Activated CD4-positive, alpha-beta memory T cell treated with anti-CD3 and anti-CD28 coated beads for 36 hours (primary cell): ENCODE data around the gene HSPB6. TPM values are rescaled to one million over a fixed set of nuclear protein-coding genes. Genes with fewer than 3 reads are reported as not detected.
"Not testable (repeated sequence)": the region's sequence is repeated elsewhere in the genome, so short reads cannot be mapped to it uniquely, and the experiment has no call there.

Experiments
- CTCF ChIA-PET: fragments of 350-600 bp; sonication (Branson Sonifier 250); formaldehyde crosslinking; loops from one replicate; lab custom pipeline; 2021; ENCODE audit warnings: antibody characterized with exemption, inconsistent platforms; lab: Charles Lee
- POLR2A ChIA-PET: fragments of 350-600 bp; sonication (Branson Sonifier 250); formaldehyde crosslinking; loops from one replicate; lab custom pipeline; 2021; ENCODE audit warnings: antibody characterized with exemption; lab: Charles Lee
- DNase-seq: peaks from one replicate; pipeline ENCODE4 v3.0.0-alpha.2; 2020
- H3K27ac Mint-ChIP-seq: one replicate; pipeline ENCODE4 v1.8.0; 2021; ENCODE audit warnings: mixed read lengths
- H3K27me3 Mint-ChIP-seq: one replicate; pipeline ENCODE4 v1.8.0; 2021; ENCODE audit warnings: mixed read lengths
- H3K36me3 Mint-ChIP-seq: one replicate; pipeline ENCODE4 v1.8.0; 2021; ENCODE audit warnings: mixed read lengths
- H3K4me1 Mint-ChIP-seq: one replicate; pipeline ENCODE4 v1.8.0; 2021; ENCODE audit warnings: low read depth, mixed read lengths
- H3K4me3 Mint-ChIP-seq: one replicate; pipeline ENCODE4 v1.8.0; 2021; ENCODE audit warnings: mild to moderate bottlenecking, mixed read lengths
- H3K9me3 Mint-ChIP-seq: one replicate; pipeline ENCODE4 v1.8.0; 2021; ENCODE audit warnings: mixed read lengths
- intact Hi-C: fragments of 100-400 bp; cut with micrococcal nuclease; formaldehyde crosslinking; loops from one replicate; pipeline ENCODE4 v1.15.1; 2023
- total RNA-seq, 2 experiments: library from RNA; stranded (reverse); gene quantifications; one replicate each; pipeline ENCODE4 v1.2.3, GENCODE V29; 2021

HSPB6 gene
- total RNA-seq, 2 experiments from 2014 or later, result 0.36 to 0.53 TPM

- ChIA-PET CTCF (no interaction called here), POLR2A (interaction anchor here (0.8 to 2.4 kb wide), 3 partner anchors 9 to 29 kb away, joined by 3 to 6 read pairs (median 3); no protein-coding TSS in a partner anchor)
- H3K27me3 Mint-ChIP-seq, result no peaks in the 10 kb centered on the region
- DNase-seq, result no peak
- peaks cover under 1% of the 10 kb centered on the region for H3K4me1 Mint-ChIP-seq
- H3K4me3 Mint-ChIP-seq, result no peak overlapping the region
- intact Hi-C loops, result no loop called here
- H3K9me3 Mint-ChIP-seq, result no peaks in the 10 kb centered on the region
- peaks cover 60% of the 10 kb centered on the region for H3K36me3 Mint-ChIP-seq
- H3K27ac Mint-ChIP-seq, result no peak overlapping the region
Measured at GRCh38 chr19:35731353-35731752, 25.5 kb downstream of the HSPB6 start.

GRCh38 chr19:35730326-35730725 is 26.5 kb downstream of the HSPB6 start:
- Mint-ChIP-seq H3K4me3 (no peak overlapping the region), H3K4me1 (no peaks in the 10 kb centered on the region), H3K27me3 (no peaks in the 10 kb centered on the region), H3K36me3 (peaks cover 65% of the 10 kb centered on the region), H3K9me3 (no peaks in the 10 kb centered on the region), H3K27ac (no peak overlapping the region)
- intact Hi-C loops, result no loop called here
- ChIA-PET POLR2A (interaction anchor here (2.4 kb wide), 1 partner anchor 10 kb away, joined by 6 read pairs; no protein-coding TSS in a partner anchor), CTCF (no interaction called here)
- DNase-seq, result no peak

GRCh38 chr19:35729763-35730162 is 27.1 kb downstream of the HSPB6 start:
- Mint-ChIP-seq H3K36me3 (peaks cover 68% of the 10 kb centered on the region), H3K4me1 (no peaks in the 10 kb centered on the region), H3K27ac (no peak overlapping the region), H3K9me3 (no peaks in the 10 kb centered on the region), H3K4me3 (no peak overlapping the region), H3K27me3 (no peaks in the 10 kb centered on the region)
- ChIA-PET CTCF (no interaction called here), POLR2A (interaction anchor here (2.4 to 3.0 kb wide), 2 partner anchors 10 to 11 kb away, joined by 6 to 8 read pairs; no protein-coding TSS in a partner anchor)
- DNase-seq, result no peak
- intact Hi-C loops, result no loop called here

- H3K4me1 Mint-ChIP-seq, result no peaks in the 10 kb centered on the region
- no peaks in the 10 kb centered on the region for H3K27me3 Mint-ChIP-seq
- intact Hi-C loops, result no loop called here
- ChIA-PET POLR2A (interaction anchor here (3.0 kb wide), 1 partner anchor 10 kb away, joined by 8 read pairs; no protein-coding TSS in a partner anchor), CTCF (no interaction called here)
- no peak for DNase-seq
- H3K36me3 Mint-ChIP-seq, result peaks cover 68% of the 10 kb centered on the region
- no peak overlapping the region for H3K27ac Mint-ChIP-seq
- H3K4me3 Mint-ChIP-seq, result no peak overlapping the region
- H3K9me3 Mint-ChIP-seq, result no peaks in the 10 kb centered on the region
Measured at GRCh38 chr19:35729021-35729420, 27.8 kb downstream of the HSPB6 start.

GRCh38 chr19:35727956-35728706 is 28.7 kb downstream of the HSPB6 start:
- no peak for DNase-seq
- Mint-ChIP-seq H3K36me3 (peaks cover 71% of the 10 kb centered on the region), H3K27me3 (no peaks in the 10 kb centered on the region), H3K9me3 (no peaks in the 10 kb centered on the region), H3K27ac (no peak overlapping the region), H3K4me1 (no peaks in the 10 kb centered on the region), H3K4me3 (no peak overlapping the region)
- POLR2A ChIA-PET, result interaction anchor here (0.7 to 3.0 kb wide), 3 partner anchors 9 to 17 kb away, joined by 3 to 8 read pairs (median 4); no protein-coding TSS in a partner anchor
- intact Hi-C loops, result no loop called here
- CTCF ChIA-PET, result interaction anchor here (0.6 to 1.8 kb wide), 2 partner anchors 34 to 122 kb away, joined by 3 to 4 read pairs; no protein-coding TSS in a partner anchor

GRCh38 chr19:35727053-35727955 is 29.5 kb downstream of the HSPB6 start:
- Mint-ChIP-seq H3K4me3 (no peak overlapping the region), H3K27me3 (no peaks in the 10 kb centered on the region), H3K4me1 (no peaks in the 10 kb centered on the region), H3K9me3 (no peaks in the 10 kb centered on the region), H3K36me3 (peaks cover 78% of the 10 kb centered on the region), H3K27ac (no peak overlapping the region)
- intact Hi-C loops, result no loop called here
- ChIA-PET CTCF (interaction anchor here (0.6 to 1.8 kb wide), 2 partner anchors 33 to 121 kb away, joined by 3 to 4 read pairs; no protein-coding TSS in a partner anchor), POLR2A (interaction anchor here (0.8 to 3.0 kb wide), 2 partner anchors 9 to 16 kb away, joined by 4 to 8 read pairs; no protein-coding TSS in a partner anchor)
- no peak for DNase-seq

GRCh38 chr19:35725216-35725861 is 31.5 kb downstream of the HSPB6 start:
- Mint-ChIP-seq H3K4me1 (peaks cover 4% of the 10 kb centered on the region), H3K27me3 (no peaks in the 10 kb centered on the region), H3K36me3 (peaks cover 75% of the 10 kb centered on the region), H3K9me3 (no peaks in the 10 kb centered on the region), H3K27ac (no peak overlapping the region), H3K4me3 (no peak overlapping the region)
- intact Hi-C loops, result no loop called here
- ChIA-PET CTCF (no interaction called here), POLR2A (interaction anchor here (1.1 to 2.1 kb wide), 3 partner anchors 12 to 17 kb away, joined by 3 to 8 read pairs (median 3); partner anchors contain the start of gene IGFLR1)
- no peak for DNase-seq

- DNase-seq, result no peak
- CTCF ChIA-PET, result no interaction called here
- POLR2A ChIA-PET, result interaction anchor here (1.5 to 2.1 kb wide), 2 partner anchors 16 to 18 kb away, joined by 3 to 8 read pairs; partner anchors contain the start of gene IGFLR1
- Mint-ChIP-seq H3K27me3 (no peaks in the 10 kb centered on the region), H3K36me3 (peaks cover 71% of the 10 kb centered on the region), H3K27ac (no peak overlapping the region), H3K9me3 (no peaks in the 10 kb centered on the region), H3K4me3 (no peak overlapping the region), H3K4me1 (peaks cover 9% of the 10 kb centered on the region)
- intact Hi-C loops, result no loop called here
Measured at GRCh38 chr19:35724560-35724959, 32.3 kb downstream of the HSPB6 start.

GRCh38 chr19:35724132-35724531 is 32.7 kb downstream of the HSPB6 start:
- intact Hi-C loops, CTCF ChIA-PET, H3K4me3 Mint-ChIP-seq, H3K27me3 Mint-ChIP-seq, DNase-seq, H3K27ac Mint-ChIP-seq, H3K9me3 Mint-ChIP-seq: not testable (repeated sequence)
- H3K36me3 Mint-ChIP-seq, result peaks cover 70% of the 10 kb centered on the region
- POLR2A ChIA-PET, result interaction anchor here (2.1 kb wide), 1 partner anchor 17 kb away, joined by 8 read pairs; no protein-coding TSS in a partner anchor
- peaks cover 14% of the 10 kb centered on the region for H3K4me1 Mint-ChIP-seq

- Mint-ChIP-seq H3K4me1 (peaks cover 18% of the 10 kb centered on the region), H3K27me3 (peaks cover under 1% of the 10 kb centered on the region), H3K4me3 (no peak overlapping the region), H3K27ac (no peak overlapping the region), H3K36me3 (peaks cover 68% of the 10 kb centered on the region), H3K9me3 (no peaks in the 10 kb centered on the region)
- DNase-seq, result no peak
- ChIA-PET CTCF (no interaction called here), POLR2A (interaction anchor here (1.5 to 2.1 kb wide), 2 partner anchors 17 to 20 kb away, joined by 4 to 8 read pairs; no protein-coding TSS in a partner anchor)
- intact Hi-C loops, result no loop called here
Measured at GRCh38 chr19:35723671-35724070, 33.2 kb downstream of the HSPB6 start.

- CTCF ChIA-PET, result no interaction called here
- H3K27ac Mint-ChIP-seq, result no peak overlapping the region
- intact Hi-C loops, result no loop called here
- H3K9me3 Mint-ChIP-seq, result no peaks in the 10 kb centered on the region
- no peak overlapping the region for H3K4me3 Mint-ChIP-seq
- H3K36me3 Mint-ChIP-seq, result peaks cover 64% of the 10 kb centered on the region
- DNase-seq, result no peak
- POLR2A ChIA-PET, result interaction anchor here (1.5 to 2.1 kb wide), 2 partner anchors 18 to 20 kb away, joined by 4 to 8 read pairs; no protein-coding TSS in a partner anchor
- peaks cover 22% of the 10 kb centered on the region for H3K4me1 Mint-ChIP-seq
- peaks cover 1% of the 10 kb centered on the region for H3K27me3 Mint-ChIP-seq
Measured at GRCh38 chr19:35722897-35723296, 33.9 kb downstream of the HSPB6 start.
